Mesenchymal stem cell (in vitro differentiated cells and primary cell): ENCODE data around the gene PRRX2. TPM values are rescaled to one million over a fixed set of nuclear protein-coding genes. Genes with fewer than 3 reads are reported as not detected.

Experiments used
- DNase-seq: peaks from one replicate; pipeline ENCODE4 v3.0.0-alpha.2; 2013
- H2AFZ ChIP-seq: one replicate; pipeline ENCODE4 v1.6.1; 2013; ENCODE audit warnings: low read depth, mild to moderate bottlenecking, control low read depth, inconsistent platforms, low read length, moderate library complexity
- H2AK5ac ChIP-seq: 2 replicates; pipeline ENCODE4 v1.6.1; 2013; ENCODE audit warnings: low read length, moderate library complexity, mild to moderate bottlenecking, inconsistent platforms; ENCODE audit not compliant: severe bottlenecking
- H2BK120ac ChIP-seq: one replicate; pipeline ENCODE4 v1.6.1; 2013; ENCODE audit warnings: low read depth, mild to moderate bottlenecking, inconsistent platforms, low read length, moderate library complexity
- H2BK12ac ChIP-seq, 2 experiments: one replicate each; pipeline ENCODE4 v1.6.1; 2013; ENCODE audit warnings: inconsistent platforms in 2 of 2, low read length in 2 of 2, mild to moderate bottlenecking in 2 of 2, moderate library complexity in 2 of 2, control low read depth in 1 of 2
- H2BK15ac ChIP-seq: one replicate; pipeline ENCODE4 v1.6.1; 2013; ENCODE audit warnings: mild to moderate bottlenecking, low read depth, inconsistent platforms; ENCODE audit not compliant: poor library complexity, severe bottlenecking
- H2BK5ac ChIP-seq: 2 replicates; pipeline ENCODE4 v1.6.1; 2013; ENCODE audit warnings: low read depth, mild to moderate bottlenecking, low read length, control low read depth, inconsistent platforms; ENCODE audit not compliant: poor library complexity, severe bottlenecking
- H3K14ac ChIP-seq, 2 experiments: one replicate each; pipeline ENCODE4 v1.6.1; 2013; ENCODE audit warnings: inconsistent platforms in 2 of 2, low read length in 2 of 2, control low read depth in 1 of 2, mild to moderate bottlenecking in 1 of 2, moderate library complexity in 1 of 2
- H3K18ac ChIP-seq, 2 experiments: one replicate each; pipeline ENCODE4 v1.6.1; 2013; ENCODE audit warnings: inconsistent platforms in 2 of 2, low read length in 2 of 2, control low read depth in 1 of 2, low read depth in 1 of 2, mild to moderate bottlenecking in 1 of 2
- H3K23ac ChIP-seq, 2 experiments: one replicate each; pipeline ENCODE4 v1.6.1; 2013; ENCODE audit warnings: inconsistent platforms in 2 of 2, low read length in 2 of 2, mild to moderate bottlenecking in 2 of 2, moderate library complexity in 2 of 2, control low read depth in 1 of 2
- H3K27ac ChIP-seq: 2 replicates; pipeline ENCODE4 v1.5.1; 2013; ENCODE audit warnings: mild to moderate bottlenecking, moderate library complexity, low read length, control low read depth, inconsistent platforms; ENCODE audit not compliant: poor library complexity, severe bottlenecking
- H3K27me3 ChIP-seq, 2 experiments: 2 replicates each; pipeline versions ENCODE4 v1.6.1 to v1.7.0; 2013; ENCODE audit warnings: low read length in 2 of 2, mild to moderate bottlenecking in 2 of 2, moderate library complexity in 2 of 2, control low read depth in 1 of 2, inconsistent platforms in 1 of 2; ENCODE audit not compliant: control insufficient read depth in 1 of 2, insufficient read depth in 1 of 2
- H3K36me3 ChIP-seq, 2 experiments: 2 replicates each; pipeline versions ENCODE4 v1.6.1 to v1.7.0; 2013; ENCODE audit warnings: low read length in 2 of 2, control low read depth in 1 of 2, inconsistent platforms in 1 of 2, low read depth in 1 of 2, mild to moderate bottlenecking in 1 of 2; ENCODE audit not compliant: insufficient read depth in 2 of 2, control insufficient read depth in 1 of 2
- H3K4ac ChIP-seq, 2 experiments: one replicate each; pipeline ENCODE4 v1.6.1; 2013; ENCODE audit warnings: inconsistent platforms in 2 of 2, low read length in 2 of 2, mild to moderate bottlenecking in 2 of 2, moderate library complexity in 2 of 2, control low read depth in 1 of 2, low read depth in 1 of 2
- H3K4me1 ChIP-seq: 2 replicates; pipeline ENCODE4 v1.6.1; 2013; ENCODE audit warnings: low read depth, low read length, control low read depth; ENCODE audit not compliant: control insufficient read depth, insufficient read depth
- H3K4me2 ChIP-seq: 2 replicates; pipeline ENCODE4 v1.6.1; 2013; ENCODE audit warnings: low read length, mild to moderate bottlenecking, inconsistent platforms; ENCODE audit not compliant: poor library complexity, severe bottlenecking
- H3K4me3 ChIP-seq, 2 experiments: 2 replicates each; pipeline versions ENCODE4 v1.5.1 to v1.7.0; 2013; ENCODE audit warnings: low read length in 2 of 2, mild to moderate bottlenecking in 2 of 2, control low read depth in 1 of 2, low read depth in 1 of 2; ENCODE audit not compliant: insufficient read depth in 1 of 2
- H3K79me1 ChIP-seq: replicated peaks from 2 replicates; pipeline ENCODE4 v1.6.1; 2013; ENCODE audit warnings: mild to moderate bottlenecking, control low read depth, low read length, inconsistent platforms; ENCODE audit not compliant: poor library complexity, severe bottlenecking
- H3K9ac ChIP-seq: 2 replicates; pipeline ENCODE4 v1.7.0; 2013; ENCODE audit warnings: mild to moderate bottlenecking, low read length, moderate library complexity
- H3K9me3 ChIP-seq: 2 replicates; pipeline ENCODE4 v1.7.0; 2013; ENCODE audit warnings: mild to moderate bottlenecking, low read length; ENCODE audit not compliant: control insufficient read depth
- H4K8ac ChIP-seq: one replicate; pipeline ENCODE4 v1.6.1; 2013; ENCODE audit warnings: inconsistent platforms, mild to moderate bottlenecking, low read length, moderate library complexity
- H4K91ac ChIP-seq: one replicate; pipeline ENCODE4 v1.6.1; 2013; ENCODE audit warnings: mild to moderate bottlenecking, low read length, inconsistent platforms
- WGBS: methylation state at CpG from one replicate; pipeline ENCODE4 v1.1.7; 2013; ENCODE audit warnings: mixed read lengths; 5-methylcytosine and 5-hydroxymethylcytosine counted together
- polyA plus RNA-seq, 2 experiments: library from polyadenylated mRNA; stranded (reverse); fragments of 200-250 nt; gene quantifications; one replicate each; pipeline ENCODE4 v1.2.3, GENCODE V29; 2013

Gene PRRX2
- polyA plus RNA-seq (2013, experiment 1 of 2) = 19.5 TPM
- polyA plus RNA-seq (2013, experiment 2 of 2) = 20.1 TPM

GRCh38 chr9:129665389-129665775, at the start of gene PRRX2:
PRRX2 (plus strand) TSS chr9:129665647; CDS start chr9:129665868, 221 bp downstream.
- Histone ChIP-seq H2BK12ac (no peak within 1 kb of the TSS), H3K4me3 (peak within 1 kb of the TSS; percentile 42 to 80), H3K9ac (peak within 1 kb of the TSS; percentile 80), H4K91ac (peak within 1 kb of the TSS; percentile 18), H3K4me1 (peaks cover 18% of the 10 kb centered on the region), H2BK15ac (peak within 1 kb of the TSS; percentile 80), H3K18ac (peak within 1 kb of the TSS; percentile 11 to 21), H4K8ac (peak within 1 kb of the TSS; percentile 80), H2AFZ (peak within 1 kb of the TSS; percentile 1), H2AK5ac (no peak within 1 kb of the TSS), H3K4me2 (peak within 1 kb of the TSS; percentile 32), H3K36me3 (no peaks in the 10 kb centered on the region), H3K27me3 (peaks cover 6 to 43% of the 10 kb centered on the region in 2 experiments), H2BK5ac (no peak within 1 kb of the TSS), H3K23ac (no peak within 1 kb of the TSS), H3K27ac (no peak within 1 kb of the TSS), H3K4ac (no peak within 1 kb of the TSS), H2BK120ac (peak within 1 kb of the TSS; percentile 19), H3K9me3 (no peaks in the 10 kb centered on the region), H3K79me1 (no peaks in the 10 kb centered on the region), H3K14ac (no peak within 1 kb of the TSS)
- WGBS = 0% methylated on average over 2 of the region's 37 CpGs
- DNase-seq = peak; percentile 66

- H3K18ac ChIP-seq = no peak overlapping the region
- H3K4ac ChIP-seq = no peak overlapping the region
- no peaks in the 10 kb centered on the region for H3K36me3 ChIP-seq
- H3K4me3 ChIP-seq = no peak overlapping the region
- H2BK120ac ChIP-seq = no peak overlapping the region
- H3K4me2 ChIP-seq = no peak overlapping the region
- H2AK5ac ChIP-seq = no peak overlapping the region
- H3K9me3 ChIP-seq = no peaks in the 10 kb centered on the region
- no peak overlapping the region for H2BK15ac ChIP-seq
- no peak overlapping the region for H2BK12ac ChIP-seq
- peak; percentile 85 for DNase-seq
- H2BK5ac ChIP-seq = no peak overlapping the region
- H3K79me1 ChIP-seq = peaks cover 3% of the 10 kb centered on the region
- peaks cover 26% of the 10 kb centered on the region for H3K4me1 ChIP-seq
- H3K9ac ChIP-seq = no peak overlapping the region
- H2AFZ ChIP-seq = no peak overlapping the region
- no peak overlapping the region for H4K8ac ChIP-seq
- no peak overlapping the region for H3K14ac ChIP-seq
- 0% methylated on average over 1 of the region's 1 CpG for WGBS
- no peak overlapping the region for H3K23ac ChIP-seq
- H3K27ac ChIP-seq = no peak overlapping the region
- peaks cover 0 to 7% of the 10 kb centered on the region in 2 experiments for H3K27me3 ChIP-seq
- H4K91ac ChIP-seq = no peak overlapping the region
These were observed 48.3 kb upstream of the PRRX2 start for GRCh38 chr9:129617167-129617566.

- DNase-seq = peak; percentile 54
- Histone ChIP-seq H3K27me3 (no peaks in the 10 kb centered on the region), H2AK5ac (peak overlapping the region; percentile 93), H3K14ac (peak overlapping the region; percentile 22 to 96), H3K4me1 (peaks cover 19% of the 10 kb centered on the region), H3K36me3 (no peaks in the 10 kb centered on the region), H2BK120ac (peak overlapping the region; percentile 90), H2BK5ac (no peak overlapping the region), H2BK15ac (peak overlapping the region; percentile 98), H3K23ac (peak overlapping the region in 1 of 2 experiments; percentile 73), H4K8ac (peak overlapping the region; percentile 97), H3K79me1 (peaks cover 3% of the 10 kb centered on the region), H3K27ac (no peak overlapping the region), H3K9me3 (no peaks in the 10 kb centered on the region), H3K18ac (peak overlapping the region; percentile 94 to 97), H4K91ac (peak overlapping the region; percentile 97), H3K4me3 (peak overlapping the region; percentile 71 to 76), H3K4ac (peak overlapping the region; percentile 89 to 97), H2BK12ac (peak overlapping the region; percentile 70 to 97), H2AFZ (peak overlapping the region; percentile 90), H3K4me2 (peak overlapping the region; percentile 100), H3K9ac (peak overlapping the region; percentile 75)
- WGBS = 3% methylated on average over 49 of the region's 82 CpGs
These were observed 45.4 kb upstream of the PRRX2 start for GRCh38 chr9:129619787-129620668.

GRCh38 chr9:129620669-129621295, 44.7 kb upstream of the PRRX2 start, which contains the start of gene C9orf50:
C9orf50 (minus strand) TSS chr9:129621101; CDS start chr9:129620574, 527 bp downstream.
- H2BK15ac ChIP-seq = peak within 1 kb of the TSS; percentile 98
- no peak within 1 kb of the TSS for H2BK5ac ChIP-seq
- H3K4me2 ChIP-seq = peak within 1 kb of the TSS; percentile 100
- H3K9ac ChIP-seq = peak within 1 kb of the TSS; percentile 75
- peak within 1 kb of the TSS; percentile 89 to 97 for H3K4ac ChIP-seq
- no peaks in the 10 kb centered on the region for H3K27me3 ChIP-seq
- peak within 1 kb of the TSS; percentile 97 for H4K8ac ChIP-seq
- H3K4me1 ChIP-seq = peaks cover 19% of the 10 kb centered on the region
- no peaks in the 10 kb centered on the region for H3K36me3 ChIP-seq
- H2AK5ac ChIP-seq = peak within 1 kb of the TSS; percentile 68
- peak within 1 kb of the TSS; percentile 71 to 76 for H3K4me3 ChIP-seq
- peak within 1 kb of the TSS; percentile 90 for H2BK120ac ChIP-seq
- no peak for DNase-seq
- no peaks in the 10 kb centered on the region for H3K9me3 ChIP-seq
- H4K91ac ChIP-seq = peak within 1 kb of the TSS; percentile 97
- H3K14ac ChIP-seq = peak within 1 kb of the TSS; percentile 22 to 96
- no peak within 1 kb of the TSS for H3K27ac ChIP-seq
- H3K23ac ChIP-seq = peak within 1 kb of the TSS in 1 of 2 experiments; percentile 73
- peak within 1 kb of the TSS; percentile 70 to 97 for H2BK12ac ChIP-seq
- 34% methylated on average over 21 of the region's 21 CpGs for WGBS
- H2AFZ ChIP-seq = peak within 1 kb of the TSS; percentile 90
- H3K79me1 ChIP-seq = peaks cover 3% of the 10 kb centered on the region
- peak within 1 kb of the TSS; percentile 94 to 97 for H3K18ac ChIP-seq
